DND-41 (cell line): ENCODE results near the gene TMEM106A.
"Not testable (repeated sequence)": the region's sequence is repeated elsewhere in the genome, so short reads cannot be mapped to it uniquely, and the experiment has no call there.

ENCODE experiments used
- ATAC-seq: fragments of 200-7000 bp; cut with Tn5 transposase; 3 replicates; pipeline ENCODE4 v1.9.1; 2021; ENCODE audit warnings: low read depth; ENCODE audit not compliant: insufficient read depth
- DNase-seq: peaks from one replicate; pipeline ENCODE4 v3.0.0-alpha.2; 2020
- H2AFZ ChIP-seq: 2 replicates; pipeline ENCODE4 v1.6.0; 2012; ENCODE audit warnings: low read depth, low read length
- H3K27ac ChIP-seq: 2 replicates; pipeline ENCODE4 v1.5.1; 2012; ENCODE audit warnings: low read length, inconsistent platforms
- H3K27me3 ChIP-seq: fragments of 200-600 bp; sonication (generic); 2 replicates; pipeline ENCODE4 v1.6.0; 2012; ENCODE audit warnings: low read length, mild to moderate bottlenecking, inconsistent platforms; ENCODE audit not compliant: insufficient read depth, poor library complexity
- H3K36me3 ChIP-seq: 2 replicates; pipeline ENCODE4 v1.5.1; 2012; ENCODE audit warnings: low read length, inconsistent platforms; ENCODE audit not compliant: insufficient read depth
- H3K4me1 ChIP-seq: 2 replicates; pipeline ENCODE4 v1.5.1; 2012; ENCODE audit warnings: mild to moderate bottlenecking, low read length; ENCODE audit not compliant: insufficient read depth
- H3K4me2 ChIP-seq: 2 replicates; pipeline ENCODE4 v1.6.0; 2012; ENCODE audit warnings: mild to moderate bottlenecking, moderate library complexity, low read length, inconsistent platforms; ENCODE audit not compliant: insufficient read depth
- H3K4me3 ChIP-seq, 2 experiments: fragments of 200-600 bp in 1 of 2; shearing (Covaris generic) in 1 of 2; 2 replicates each; pipeline ENCODE4 v1.5.1; 2012 to 2016; ENCODE audit warnings: inconsistent platforms in 2 of 2, low read length in 2 of 2, mild to moderate bottlenecking in 2 of 2, low read depth in 1 of 2, moderate library complexity in 1 of 2
- H3K79me2 ChIP-seq: 2 replicates; pipeline ENCODE4 v1.6.0; 2012; ENCODE audit warnings: low read length, inconsistent platforms; ENCODE audit not compliant: insufficient read depth
- H3K9ac ChIP-seq: 2 replicates; pipeline ENCODE4 v1.6.0; 2012; ENCODE audit warnings: low read depth, mild to moderate bottlenecking, inconsistent platforms, low read length, moderate library complexity
- H3K9me3 ChIP-seq: 2 replicates; pipeline ENCODE4 v1.5.1; 2012; ENCODE audit warnings: low read length, moderate library complexity, mild to moderate bottlenecking, inconsistent platforms; ENCODE audit not compliant: insufficient read depth, severe bottlenecking
- H4K20me1 ChIP-seq: 2 replicates; pipeline ENCODE4 v1.6.0; 2012; ENCODE audit warnings: low read length; ENCODE audit not compliant: insufficient read depth
- CTCF ChIP-seq: IDR thresholded peaks from 2 replicates; pipeline ENCODE4 v1.5.1; 2012; ENCODE audit warnings: borderline replicate concordance, low read length, moderate library complexity, mild to moderate bottlenecking; ENCODE audit not compliant: poor library complexity, severe bottlenecking; ENCODE audit errors: extremely low read depth
- EZH2 ChIP-seq: IDR thresholded peaks from 3 replicates; pipeline ENCODE4 v1.6.1; 2012; ENCODE audit warnings: borderline replicate concordance, low read depth, mild to moderate bottlenecking, moderate library complexity, low read length, inconsistent platforms; ENCODE audit not compliant: severe bottlenecking

The TMEM106A gene

GRCh38 chr17:43219746-43220380 is 8.2 kb downstream of the TMEM106A start:
- no peaks in the 10 kb centered on the region for H3K79me2 ChIP-seq
- no peak overlapping the region for H3K4me3 ChIP-seq
- no peak overlapping the region for H3K27ac ChIP-seq
- no peak for TF ChIP-seq CTCF
- TF ChIP-seq EZH2, result no peak
- no peak overlapping the region for H2AFZ ChIP-seq
- no peaks in the 10 kb centered on the region for H3K27me3 ChIP-seq
- H3K9me3 ChIP-seq, result no peaks in the 10 kb centered on the region
- DNase-seq (no peak), ATAC-seq (no peak)
- H4K20me1 ChIP-seq, result no peaks in the 10 kb centered on the region
- no peaks in the 10 kb centered on the region for H3K4me1 ChIP-seq
- peaks cover 26% of the 10 kb centered on the region for H3K36me3 ChIP-seq
- no peak overlapping the region for H3K9ac ChIP-seq
- H3K4me2 ChIP-seq, result no peak overlapping the region

GRCh38 chr17:43220511-43221125 is 8.9 kb downstream of the TMEM106A start:
- TF ChIP-seq EZH2 (no peak), CTCF (no peak)
- no peaks in the 10 kb centered on the region for H3K27me3 ChIP-seq
- peaks cover 24% of the 10 kb centered on the region for H3K36me3 ChIP-seq
- ATAC-seq, result no peak
- DNase-seq, result no peak
- no peak overlapping the region for H3K27ac ChIP-seq
- H3K4me3 ChIP-seq, result no peak overlapping the region
- H3K9me3 ChIP-seq, result no peaks in the 10 kb centered on the region
- H4K20me1 ChIP-seq, result no peaks in the 10 kb centered on the region
- no peak overlapping the region for H2AFZ ChIP-seq
- H3K79me2 ChIP-seq, result no peaks in the 10 kb centered on the region
- no peak overlapping the region for H3K9ac ChIP-seq
- no peak overlapping the region for H3K4me2 ChIP-seq
- H3K4me1 ChIP-seq, result no peaks in the 10 kb centered on the region

GRCh38 chr17:43224146-43224705 is 12.6 kb downstream of the TMEM106A start:
- no peak overlapping the region for H3K4me2 ChIP-seq
- no peak overlapping the region for H2AFZ ChIP-seq
- H3K9ac ChIP-seq, result no peak overlapping the region
- no peak overlapping the region for H3K4me3 ChIP-seq
- no peaks in the 10 kb centered on the region for H3K9me3 ChIP-seq
- H4K20me1 ChIP-seq, result no peaks in the 10 kb centered on the region
- DNase-seq (peak; percentile 2), ATAC-seq (no peak)
- H3K79me2 ChIP-seq, result no peaks in the 10 kb centered on the region
- H3K27ac ChIP-seq, result no peak overlapping the region
- TF ChIP-seq CTCF, result no peak
- TF ChIP-seq EZH2, result no peak
- H3K36me3 ChIP-seq, result peaks cover 11% of the 10 kb centered on the region; the same call in 1 of the 2 replicates
- H3K4me1 ChIP-seq, result no peaks in the 10 kb centered on the region
- H3K27me3 ChIP-seq, result no peaks in the 10 kb centered on the region

GRCh38 chr17:43226393-43226792 is 14.7 kb downstream of the TMEM106A start:
- H3K4me1 ChIP-seq, result no peaks in the 10 kb centered on the region
- H3K79me2 ChIP-seq, result no peaks in the 10 kb centered on the region
- H2AFZ ChIP-seq, result no peak overlapping the region
- no peak overlapping the region for H3K27ac ChIP-seq
- H3K9ac ChIP-seq, result no peak overlapping the region
- H3K36me3 ChIP-seq, result peaks cover 11% of the 10 kb centered on the region; the same call in 1 of the 2 replicates
- ATAC-seq, result no peak
- TF ChIP-seq CTCF (no peak), EZH2 (no peak)
- no peak overlapping the region for H3K4me2 ChIP-seq
- H4K20me1 ChIP-seq, result no peaks in the 10 kb centered on the region
- DNase-seq, result no peak
- H3K9me3 ChIP-seq, result no peaks in the 10 kb centered on the region
- no peaks in the 10 kb centered on the region for H3K27me3 ChIP-seq
- no peak overlapping the region for H3K4me3 ChIP-seq

GRCh38 chr17:43228020-43228782 is 16.5 kb downstream of the TMEM106A start, which contains the start of gene CCDC200:
CCDC200 (minus strand) TSS chr17:43228623; CDS start chr17:43228554, 69 bp downstream.
- H3K9ac ChIP-seq, H4K20me1 ChIP-seq, ATAC-seq, H3K27ac ChIP-seq, H3K4me2 ChIP-seq, H3K27me3 ChIP-seq, H3K9me3 ChIP-seq, H3K4me1 ChIP-seq, DNase-seq, H3K4me3 ChIP-seq, H2AFZ ChIP-seq, H3K79me2 ChIP-seq: not testable (repeated sequence)
- H3K36me3 ChIP-seq, result peaks cover 11% of the 10 kb centered on the region; the same call in 1 of the 2 replicates
